ENCODE results near the gene SPRN.
A peak's percentile ranks its signal among the peaks of the same experiment; 100 is the strongest.

SPRN gene

GRCh38 chr10:133396035-133396624, 28.3 kb downstream of the SPRN start:
- DNase-seq (ENCODE audit: extremely low read depth, low read depth), result no peak
- no peak for TF ChIP-seq CTCF (IDR thresholded peaks at IDR 0.05; ENCODE audit: low read depth, low read length)

GRCh38 chr10:133394801-133395221, 29.6 kb downstream of the SPRN start:
- DNase-seq (ENCODE audit: extremely low read depth, low read depth), result no peak
- TF ChIP-seq CTCF (IDR thresholded peaks at IDR 0.05; ENCODE audit: low read depth, low read length), result no peak

GRCh38 chr10:133394064-133394663, 30.3 kb downstream of the SPRN start, which contains the start of gene MTG1:
Gene MTG1, plus strand, starts transcription at chr10:133394157. Its CDS starts 64 bp downstream, at chr10:133394221.
- DNase-seq (ENCODE audit: extremely low read depth, low read depth), result peak; percentile 73
- no peak; the same call in 1 of the 2 replicates for TF ChIP-seq CTCF (IDR thresholded peaks at IDR 0.05; ENCODE audit: low read depth, low read length)

GRCh38 chr10:133393401-133394063, 30.9 kb downstream of the SPRN start:
- DNase-seq (ENCODE audit: extremely low read depth, low read depth), result no peak
- TF ChIP-seq CTCF (IDR thresholded peaks at IDR 0.05; ENCODE audit: low read depth, low read length), result no peak

GRCh38 chr10:133391761-133392518, 32.5 kb downstream of the SPRN start:
- DNase-seq (ENCODE audit: extremely low read depth, low read depth), result no peak
- TF ChIP-seq CTCF (IDR thresholded peaks at IDR 0.05; ENCODE audit: low read depth, low read length), result no peak

- no peak for DNase-seq (ENCODE audit: extremely low read depth, low read depth)
- no peak for TF ChIP-seq CTCF (IDR thresholded peaks at IDR 0.05; ENCODE audit: low read depth, low read length)
These were observed 33.2 kb downstream of the SPRN start for GRCh38 chr10:133391249-133391635.
